Transverse colon (tissue), 4 donors: ENCODE results near the gene HK1. TPM values are rescaled to one million over a fixed set of nuclear protein-coding genes. Genes with fewer than 3 reads are reported as not detected.

Source experiments
- DNase-seq: peaks from one replicate; pipeline ENCODE4 v3.0.0-alpha.2; 2019
- H3K27ac ChIP-seq, 4 donors: fragments of 200-600 bp; sonication (generic); 2 replicates each; pipeline ENCODE4 v1.5.1; 2016 to 2018; ENCODE audit warnings: inconsistent platforms in 4 of 4
- H3K27me3 ChIP-seq: fragments of 200-600 bp; sonication (generic); 2 replicates; pipeline ENCODE4 v1.5.1; 2017; ENCODE audit warnings: inconsistent platforms
- H3K36me3 ChIP-seq, 4 donors: fragments of 200-600 bp; sonication (generic); 2 replicates each; pipeline ENCODE4 v1.5.1; 2017 to 2019; ENCODE audit warnings: inconsistent platforms in 4 of 4
- H3K4me1 ChIP-seq, 4 donors: fragments of 200-600 bp; sonication (generic); 2 replicates each; pipeline ENCODE4 v1.5.1; 2017 to 2020; ENCODE audit warnings: inconsistent platforms in 4 of 4
- H3K4me3 ChIP-seq, 4 donors: fragments of 200-600 bp; sonication (generic); 1 replicate in 1 of 4; 2 replicates in 3 of 4; pipeline versions ENCODE4 v1.5.1 to v1.6.1; 2017 to 2019; ENCODE audit warnings: inconsistent platforms in 4 of 4
- H3K9me3 ChIP-seq, 2 donors: fragments of 200-600 bp; sonication (generic); 2 replicates each; pipeline ENCODE4 v1.5.1; 2017 to 2019; ENCODE audit warnings: inconsistent platforms in 2 of 2
- CTCF ChIP-seq, 5 experiments: fragments of 200-600 bp in 3 of 5; fragments of 450-650 bp in 2 of 5; sonication (generic) in 3 of 5; IDR thresholded peaks; 1 replicate in 2 of 5; 2 replicates in 3 of 5; pipeline ENCODE4 v1.5.1; 2016 to 2017; ENCODE audit warnings: antibody characterized with exemption in 5 of 5, inconsistent platforms in 3 of 5, mild to moderate bottlenecking in 2 of 5, moderate library complexity in 1 of 5
- EP300 ChIP-seq: sonication (generic); formaldehyde crosslinking; IDR thresholded peaks from one replicate; pipeline ENCODE4 v1.6.1; 2017; ENCODE audit warnings: antibody characterized with exemption, low read depth
- POLR2A ChIP-seq: fragments of 450-650 bp; IDR thresholded peaks from one replicate; pipeline ENCODE4 v1.6.1; 2016; ENCODE audit warnings: antibody characterized with exemption, mild to moderate bottlenecking, moderate library complexity
- POLR2AphosphoS5 ChIP-seq, 3 donors: sonication (generic); formaldehyde crosslinking; IDR thresholded peaks; one replicate each; pipeline ENCODE4 v1.6.1; 2016; ENCODE audit warnings: antibody characterized with exemption in 3 of 3
- WGBS, 2 donors: methylation state at CpG; one replicate each; pipeline ENCODE4 v1.1.5; 2018; ENCODE audit warnings: low coverage in 1 of 2; 5-methylcytosine and 5-hydroxymethylcytosine counted together
- in situ Hi-C, 4 donors: fragments of 200-750 bp; cut with MboI; loops; one replicate each; pipeline versions ENCODE4 v1.15.0 to v1.15.1; 2017; ENCODE audit warnings: low sequenced_read_pairs in 3 of 4, low pct_ligation_motif_present in 1 of 4, low pct_unique_long_range_greater_than_20kb in 1 of 4
- intact Hi-C: fragments of 100-400 bp; cut with DNase I; formaldehyde crosslinking; loops from one replicate; pipeline ENCODE4 v1.15.1; 2023; ENCODE audit warnings: low total_unique reads
- total RNA-seq, 4 donors: library from RNA; depleted of rRNA; stranded (reverse); fragments of >200 nt; gene quantifications; one replicate each; pipeline ENCODE4 v1.1.0, GENCODE V29; 2016

Gene HK1
- total RNA-seq, 4 donors from 2014 or later, result 27.3 to 69.9 (median 54.0) TPM

DNA sequence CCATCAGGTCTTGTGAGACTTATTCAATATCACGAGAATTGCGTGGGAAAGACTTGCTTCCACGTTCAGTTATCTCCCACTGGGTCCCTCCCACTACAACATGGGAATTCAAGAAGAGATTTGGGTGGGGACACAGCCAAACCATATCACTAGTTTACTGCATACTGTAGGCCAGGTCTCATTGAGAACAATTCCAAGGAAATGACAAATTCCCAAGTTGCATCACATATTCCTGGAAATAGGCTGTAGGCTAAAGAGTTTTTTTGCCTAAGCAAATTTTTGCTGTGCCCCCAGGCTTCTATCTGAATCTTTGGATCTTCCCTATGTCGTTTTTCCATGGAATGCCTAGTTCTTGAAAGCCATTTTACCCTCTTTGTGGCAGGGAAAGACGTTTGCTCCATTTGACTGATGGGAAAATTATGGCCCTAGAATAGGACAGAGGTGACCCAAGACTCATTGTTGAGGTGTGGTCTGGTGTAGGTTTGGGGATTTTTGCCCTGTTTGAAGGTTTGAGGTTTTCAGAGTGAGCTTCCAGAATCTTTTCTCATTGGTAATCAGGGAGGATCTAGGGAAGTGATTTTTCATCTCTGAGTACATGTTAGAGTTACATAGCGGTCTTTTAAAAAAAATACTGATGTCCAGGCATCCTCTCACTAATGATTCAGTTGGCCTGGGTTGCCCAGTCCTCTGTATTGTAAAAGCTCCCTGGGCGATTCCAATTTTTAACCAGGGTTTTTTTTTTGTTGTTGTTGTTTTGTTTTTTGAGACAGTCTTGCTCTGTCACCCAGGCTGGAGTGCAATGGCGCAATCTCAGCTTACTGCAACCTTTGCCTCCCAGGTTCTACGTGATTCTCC, 94.1 kb downstream of the HK1 start:
- Histone ChIP-seq H3K4me1 (peaks cover 2 to 8% (median 6%) of the 10 kb centered on the region in 4 donors), H3K36me3 (peaks cover 0 to 19% (median 7%) of the 10 kb centered on the region in 4 donors), H3K27ac (no peak overlapping the region), H3K27me3 (no peaks in the 10 kb centered on the region), H3K9me3 (no peaks in the 10 kb centered on the region), H3K4me3 (no peak overlapping the region)
- intact Hi-C loops (no loop called here), in situ Hi-C loops (no loop called here)
- 90 to 91% methylated on average over 4 to 9 of the region's 9 CpGs for WGBS, 2 donors
- no peak for TF ChIP-seq POLR2A
- DNase-seq, result no peak

DNA sequence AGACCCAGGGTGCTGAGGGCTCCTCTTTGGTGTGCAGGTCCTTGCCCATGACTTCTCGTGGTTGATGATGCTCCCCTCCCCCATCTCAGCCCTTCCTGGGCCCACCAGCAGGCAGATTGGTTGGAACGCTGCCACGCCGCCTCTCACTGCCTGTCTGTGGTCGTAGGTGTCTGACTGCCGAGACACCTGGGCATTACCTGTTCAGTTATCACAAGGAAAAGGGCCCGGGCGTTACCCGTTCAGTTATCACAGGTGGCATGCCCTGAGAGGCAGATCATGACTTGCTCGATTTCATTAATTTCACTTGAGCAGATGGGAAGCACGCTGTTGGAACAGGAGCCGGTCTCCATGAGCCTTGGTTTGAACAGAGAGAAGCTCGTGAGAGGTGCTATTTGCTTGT, 95.9 kb downstream of the HK1 start:
- no peaks in the 10 kb centered on the region for H3K27me3 ChIP-seq
- no peak for DNase-seq
- no peak overlapping the region for H3K27ac ChIP-seq
- WGBS, 2 donors, result 92 to 100% methylated on average over 2 to 13 of the region's 13 CpGs
- H3K4me1 ChIP-seq, result peaks cover 4 to 13% (median 6%) of the 10 kb centered on the region in 4 donors
- intact Hi-C loops, result no loop called here
- TF ChIP-seq EP300, result no peak
- TF ChIP-seq CTCF (IDR thresholded peaks at IDR 0.05), result no peak
- TF ChIP-seq POLR2A, result no peak
- in situ Hi-C loops, result no loop called here
- H3K4me3 ChIP-seq, result no peak overlapping the region
- H3K36me3 ChIP-seq, result peaks cover 0 to 23% (median 6%) of the 10 kb centered on the region in 4 donors
- H3K9me3 ChIP-seq, result no peaks in the 10 kb centered on the region

DNA sequence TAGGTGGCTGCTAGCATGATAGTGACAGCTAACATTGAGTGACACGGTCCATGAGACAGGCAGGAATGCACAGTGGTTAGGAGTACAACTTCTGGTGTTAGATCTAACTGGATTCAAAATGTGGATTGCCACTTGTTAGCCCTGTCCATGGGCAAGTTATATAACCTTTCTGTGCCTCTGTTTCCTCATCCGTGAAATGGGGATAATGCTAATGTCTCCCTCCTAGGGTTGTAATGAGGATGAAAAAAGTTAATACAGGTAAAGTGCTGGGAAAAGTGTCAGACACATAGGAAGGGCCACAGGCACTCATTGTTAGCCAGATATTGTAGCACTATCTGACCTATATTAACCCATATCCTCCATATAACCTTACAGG, 96.6 kb downstream of the HK1 start:
- Histone ChIP-seq H3K27me3 (no peaks in the 10 kb centered on the region), H3K9me3 (no peaks in the 10 kb centered on the region), H3K27ac (peak overlapping the region in 3 of 4 donors; percentile 18 to 73 (median 37)), H3K4me1 (peaks cover 4 to 13% (median 6%) of the 10 kb centered on the region in 4 donors), H3K4me3 (no peak overlapping the region), H3K36me3 (peaks cover 0 to 18% (median 4%) of the 10 kb centered on the region in 4 donors)
- WGBS, 2 donors, result 95 to 100% methylated on average over 1 to 2 of the region's 2 CpGs
- no peak for DNase-seq
- TF ChIP-seq POLR2A, result no peak
- no peak for TF ChIP-seq POLR2AphosphoS5 (IDR thresholded peaks at IDR 0.05)
- TF ChIP-seq CTCF (IDR thresholded peaks at IDR 0.05), result no peak
- no peak for TF ChIP-seq EP300
- in situ Hi-C loops (loop anchor here in 3 of 4 donors (25.0 kb wide), 1 partner anchor 388 kb away; the partner anchor contains the start of gene KIFBP (in 3 of the 3)), intact Hi-C loops (no loop called here)

- no peaks in the 10 kb centered on the region for H3K9me3 ChIP-seq
- peaks cover 0 to 19% (median 2%) of the 10 kb centered on the region in 4 donors for H3K36me3 ChIP-seq
- TF ChIP-seq EP300 (no peak), POLR2AphosphoS5 (IDR thresholded peaks at IDR 0.05) (no peak), POLR2A (no peak), CTCF (IDR thresholded peaks at IDR 0.05) (no peak)
- H3K4me1 ChIP-seq, result peaks cover 4 to 13% (median 6%) of the 10 kb centered on the region in 4 donors
- in situ Hi-C loops, result loop anchor here in 3 of 4 donors (25.0 kb wide), 1 partner anchor 388 kb away; the partner anchor contains the start of gene KIFBP (in 3 of the 3)
- WGBS, 2 donors, result 62% methylated on average over 18 of the region's 19 CpGs; no CpG with 5 or more reads in 1 of the 2 donors
- intact Hi-C loops, result no loop called here
- H3K27me3 ChIP-seq, result no peaks in the 10 kb centered on the region
- H3K27ac ChIP-seq, result peak overlapping the region in 3 of 4 donors; percentile 18 to 73 (median 37)
- H3K4me3 ChIP-seq, result no peak overlapping the region
- DNase-seq, result no peak
These were observed 97.2 kb downstream of the HK1 start for GRCh38 chr10:69375307-69376151.
